HG02623 (cell line): Measurements from ENCODE around the gene EFL1.

Source experiments
- ATAC-seq: cut with Tn5 transposase; IDR thresholded peaks from one replicate; pipeline ENCODE4 v1.9.1; 2021; ENCODE audit warnings: moderate library complexity; ENCODE audit not compliant: unreplicated experiment

Gene EFL1

DNA sequence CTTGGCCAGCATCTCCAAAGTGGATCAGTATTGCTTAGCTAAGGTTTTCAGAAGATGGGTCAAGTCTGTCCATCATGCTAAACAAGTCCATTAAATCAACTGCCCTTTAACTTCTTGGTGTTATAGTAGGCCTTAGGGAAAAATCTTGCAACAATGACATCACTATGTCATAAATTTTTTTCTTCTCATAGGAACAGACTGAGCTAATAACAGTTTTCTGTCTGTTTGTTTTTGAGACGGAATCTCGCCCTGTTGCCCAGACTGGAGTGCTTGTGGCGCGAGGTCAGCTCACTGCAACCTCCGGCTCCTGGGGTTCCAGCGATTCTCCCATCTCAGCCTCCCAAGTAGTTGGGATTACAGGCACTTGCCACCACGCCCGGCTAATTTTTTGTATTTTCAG, 94.2 kb downstream of the EFL1 start:
- no peak for ATAC-seq

DNA sequence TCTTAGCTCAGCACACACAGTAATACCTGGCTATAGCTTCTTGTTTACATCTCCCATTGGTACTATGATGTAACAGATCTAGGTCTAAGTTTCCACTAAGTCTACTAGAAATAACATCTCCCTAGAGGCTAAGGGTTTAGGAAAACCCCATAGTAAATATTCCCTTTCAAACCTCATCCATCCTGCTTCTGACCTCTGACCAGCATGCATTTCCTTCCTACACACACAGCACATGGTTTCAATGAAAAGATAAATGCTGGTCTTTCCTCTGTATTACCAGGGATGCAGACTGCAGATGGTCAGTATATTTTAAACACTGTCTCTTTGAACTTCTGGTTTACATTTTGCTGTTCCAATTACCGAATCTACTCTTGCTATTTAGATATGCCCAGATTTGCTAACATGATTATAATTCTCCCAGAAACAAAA, 96.6 kb downstream of the EFL1 start:
- ATAC-seq: no peak

DNA sequence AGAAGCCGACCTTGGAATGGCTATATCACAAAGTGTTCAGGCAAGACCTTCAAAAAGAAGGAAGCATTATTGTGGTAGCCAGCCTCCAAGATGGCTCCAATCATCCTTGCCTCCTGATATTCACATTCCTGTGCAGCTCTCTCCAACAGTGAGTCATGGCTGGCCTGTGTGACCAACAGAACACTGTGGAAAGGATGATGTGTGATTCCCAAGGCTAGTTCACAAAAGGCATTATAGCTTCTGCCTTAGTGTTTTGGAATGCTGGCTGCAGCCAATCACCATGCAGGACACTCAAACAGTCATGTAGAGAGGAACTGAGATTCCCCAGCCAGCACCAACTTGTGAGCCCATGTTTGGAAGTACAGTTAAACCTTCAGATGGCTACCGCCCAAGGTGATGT, 102.6 kb downstream of the EFL1 start:
- ATAC-seq: no peak

DNA sequence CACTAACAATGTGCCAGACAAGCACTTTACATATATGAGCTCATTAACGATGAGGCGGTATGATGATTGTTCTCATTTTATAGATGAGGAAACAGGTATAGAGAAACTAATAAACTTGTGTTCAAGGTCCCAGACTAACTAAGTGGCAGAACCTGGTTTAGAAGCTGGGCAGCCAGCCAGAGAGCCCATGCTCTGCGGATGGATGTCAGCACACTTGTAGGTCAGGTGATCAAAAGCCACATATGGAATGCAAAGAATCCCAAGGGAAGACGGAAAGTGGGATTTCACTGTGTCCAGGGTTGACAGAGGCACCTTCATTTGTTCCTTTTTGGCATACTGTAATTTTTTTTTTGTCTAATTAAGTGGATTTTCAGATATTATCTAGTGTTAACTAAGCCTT, 103.7 kb downstream of the EFL1 start:
- no peak for ATAC-seq

DNA sequence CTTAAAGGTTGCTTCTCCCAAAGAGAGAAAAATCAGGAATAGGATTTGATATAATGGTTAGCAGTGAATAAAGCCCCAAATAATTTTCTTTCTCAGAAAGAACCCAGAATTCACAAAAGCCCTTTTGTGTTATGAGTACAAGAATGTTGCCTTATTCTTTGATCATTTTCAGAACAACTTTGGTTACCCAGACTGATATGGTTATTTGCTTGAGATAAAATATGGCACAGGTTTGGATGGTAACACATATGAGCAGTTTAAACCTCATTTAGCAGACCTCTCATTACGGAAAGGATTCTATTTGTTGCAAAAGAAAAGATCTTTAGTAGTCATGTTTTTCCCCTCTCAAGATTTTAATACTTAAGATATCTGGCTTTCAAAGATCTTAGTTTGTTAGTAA, 111.9 kb downstream of the EFL1 start:
- ATAC-seq: no peak

DNA sequence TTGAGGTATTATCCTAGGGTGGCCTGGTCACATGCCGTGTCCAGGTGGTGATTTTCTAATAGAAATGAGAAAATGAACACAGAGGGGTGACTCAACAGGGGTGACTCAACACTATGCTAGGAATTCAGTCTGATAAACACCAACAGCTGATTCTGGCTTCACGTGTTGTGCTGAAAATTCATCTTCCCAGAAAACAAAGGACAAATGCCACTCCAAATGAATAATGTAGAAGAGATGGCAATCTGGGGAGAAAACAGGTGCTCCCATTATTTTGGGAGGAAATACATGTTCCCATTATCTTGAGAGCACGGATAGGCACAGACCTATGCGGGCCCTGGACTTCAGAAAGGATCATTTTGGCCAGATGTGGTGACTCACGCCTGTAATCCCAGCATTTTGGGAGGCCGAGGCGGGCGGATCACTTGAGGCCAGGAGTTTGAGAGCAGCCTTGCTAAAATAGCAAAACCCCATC, 115.5 kb downstream of the EFL1 start:
- no peak for ATAC-seq

DNA sequence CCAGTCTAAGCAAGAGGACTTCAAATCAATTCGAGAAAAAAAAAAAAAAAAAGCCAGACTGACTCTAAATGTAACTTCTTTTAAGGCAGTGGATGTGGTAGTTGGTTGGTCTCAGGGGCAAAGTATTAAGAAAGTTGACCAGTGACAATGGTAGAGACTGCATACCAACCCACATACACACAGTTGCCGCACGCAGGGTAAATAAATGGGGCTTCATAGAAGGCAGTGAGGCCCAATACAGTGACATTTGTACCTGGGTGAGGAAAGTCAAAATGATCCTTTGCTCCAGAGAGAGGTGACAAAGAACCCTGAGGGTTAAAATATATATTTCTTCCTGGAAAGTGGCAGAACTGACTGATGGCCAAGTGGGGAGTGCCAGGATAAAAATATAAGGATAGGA, 116.0 kb downstream of the EFL1 start:
- no peak for ATAC-seq

DNA sequence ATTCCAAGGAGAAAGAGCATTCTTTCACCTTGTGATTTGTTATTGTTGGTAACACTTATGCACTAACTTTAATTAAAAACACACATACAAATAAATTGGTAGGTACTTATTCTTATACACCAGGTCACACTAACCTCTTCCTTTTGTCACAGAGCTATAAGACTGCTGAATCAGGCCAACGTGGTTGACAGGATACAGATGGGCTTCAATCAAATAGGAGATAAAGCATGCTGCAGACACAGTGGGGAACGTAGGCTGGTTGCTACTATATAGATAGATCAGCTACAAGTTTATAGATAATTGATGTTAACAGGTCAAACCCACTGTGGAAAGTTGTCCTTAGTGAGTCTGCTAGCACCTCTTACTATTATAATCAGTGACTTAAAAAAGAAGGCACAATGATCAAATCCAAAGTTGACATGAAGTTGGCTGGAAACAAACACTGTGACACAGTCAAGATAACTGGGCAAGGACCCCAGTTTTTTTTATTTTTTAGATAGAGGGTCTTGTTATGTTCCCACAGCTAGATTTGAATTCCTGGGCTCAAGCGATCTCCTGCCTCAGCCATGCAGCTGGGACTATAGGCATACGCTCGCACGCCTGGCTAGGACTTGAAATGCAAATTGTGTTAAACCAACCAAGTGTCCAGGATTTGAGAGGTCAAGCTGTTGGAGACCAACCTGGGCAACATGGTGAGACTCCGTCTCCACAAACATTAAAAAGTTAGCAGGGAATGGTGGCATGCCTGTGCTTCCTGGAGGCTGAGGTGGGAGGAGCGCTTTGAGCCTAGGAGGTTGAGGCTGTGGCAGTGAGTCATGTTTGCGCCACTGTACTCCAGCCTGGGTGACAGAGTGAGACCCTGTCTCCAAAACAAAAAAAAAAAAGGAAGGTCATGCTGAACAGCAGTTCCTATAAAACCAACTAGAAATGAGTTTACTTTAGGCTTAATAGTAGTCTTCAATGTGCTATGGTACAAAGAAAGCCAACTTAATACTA, 118.8 kb downstream of the EFL1 start:
- no peak for ATAC-seq

DNA sequence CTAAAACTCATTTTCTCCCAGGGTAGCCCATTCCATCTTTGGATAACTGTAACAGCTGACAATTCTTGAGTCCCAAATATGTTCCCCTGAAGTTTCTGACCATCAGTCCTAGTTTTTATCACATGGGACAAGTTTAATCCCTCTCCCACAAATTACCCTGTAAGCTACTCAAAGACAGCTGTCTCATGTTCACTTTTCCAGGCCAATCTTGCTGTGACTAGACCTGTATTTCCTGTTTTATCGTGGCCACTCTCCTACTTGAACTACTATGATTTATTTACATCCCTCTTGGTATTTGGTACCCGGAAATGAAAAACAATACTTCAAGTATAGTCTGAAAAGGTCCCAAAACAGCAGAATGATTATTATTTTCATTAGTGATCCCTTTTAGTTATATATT, 121.6 kb downstream of the EFL1 start:
- no peak for ATAC-seq

DNA sequence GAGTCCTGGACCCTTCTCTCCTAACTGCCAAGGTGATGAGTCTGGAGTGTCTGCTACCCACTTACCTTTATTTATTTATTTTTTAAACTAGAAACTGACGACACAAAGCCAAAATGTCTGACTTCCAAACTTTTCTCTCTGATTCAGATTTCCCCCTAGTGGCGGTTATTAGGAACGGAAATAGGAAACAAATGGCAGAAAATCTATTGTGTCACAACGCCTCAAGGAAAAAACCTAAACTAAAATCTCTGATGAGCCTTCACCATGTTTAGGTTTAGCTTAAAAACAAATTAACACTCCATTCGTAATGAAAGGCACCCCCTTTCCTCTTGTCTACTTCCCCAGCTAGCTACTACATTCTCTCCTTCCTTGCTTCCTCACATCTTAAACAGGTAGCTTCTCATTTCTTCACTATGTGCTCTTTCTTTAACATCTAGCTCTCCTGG, 122.7 kb downstream of the EFL1 start:
- no peak for ATAC-seq

DNA sequence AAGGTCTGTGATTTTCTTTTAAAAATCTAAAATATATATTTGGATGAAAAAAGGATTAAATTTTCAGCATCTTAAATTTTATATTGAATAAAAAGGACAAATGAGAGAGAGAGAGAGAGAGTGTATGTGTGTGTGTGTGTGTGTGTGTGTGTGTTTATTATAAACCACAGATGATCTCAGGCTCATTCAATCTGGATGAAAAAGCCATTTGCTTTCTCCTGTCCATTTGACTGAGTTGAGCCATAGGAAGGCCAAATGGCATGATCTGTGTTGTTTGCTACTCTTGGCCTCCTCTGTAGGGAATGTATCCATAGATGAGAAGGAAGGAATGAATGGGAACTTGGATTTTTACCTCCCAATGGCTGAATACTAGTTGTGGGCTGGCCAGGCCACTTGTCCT, 124.2 kb downstream of the EFL1 start:
- ATAC-seq: no peak

DNA sequence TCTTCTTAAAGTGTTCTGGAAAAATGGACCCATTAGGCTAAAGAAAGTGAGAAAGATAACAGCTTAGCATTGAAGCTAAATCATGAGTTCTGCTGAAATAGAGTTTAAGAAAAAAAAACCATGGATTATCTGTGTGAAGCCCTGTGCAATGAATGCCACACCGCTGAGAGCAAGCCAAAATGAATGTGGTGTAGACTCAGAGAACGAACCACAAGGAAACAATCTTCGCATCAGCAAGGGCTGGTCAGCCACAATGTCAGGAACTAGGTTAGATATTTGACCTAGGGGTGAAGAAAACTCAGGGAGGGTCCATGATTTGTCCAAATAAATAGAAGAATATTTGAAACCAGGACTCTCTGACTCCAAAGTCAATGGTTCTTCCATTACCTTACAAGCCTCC, 125.3 kb downstream of the EFL1 start:
- no peak for ATAC-seq

DNA sequence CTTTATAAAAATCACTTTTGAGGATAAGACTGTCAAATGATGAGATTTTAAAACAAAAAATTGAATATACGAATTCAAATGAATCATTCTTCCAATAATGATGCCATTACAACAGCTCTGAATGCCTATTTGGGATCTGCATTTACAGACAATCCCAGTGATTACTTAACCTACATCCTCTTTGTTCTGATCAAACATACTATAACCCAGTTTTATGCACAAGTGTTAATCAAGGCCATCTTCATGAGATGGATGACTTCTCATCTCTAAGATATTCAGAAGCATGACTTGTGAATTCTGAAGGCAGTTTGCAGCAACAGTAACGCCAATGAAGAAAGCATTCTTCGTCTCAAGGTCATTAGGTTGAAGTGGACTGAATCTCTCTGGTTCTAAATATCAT, 126.4 kb downstream of the EFL1 start:
- ATAC-seq: no peak

DNA sequence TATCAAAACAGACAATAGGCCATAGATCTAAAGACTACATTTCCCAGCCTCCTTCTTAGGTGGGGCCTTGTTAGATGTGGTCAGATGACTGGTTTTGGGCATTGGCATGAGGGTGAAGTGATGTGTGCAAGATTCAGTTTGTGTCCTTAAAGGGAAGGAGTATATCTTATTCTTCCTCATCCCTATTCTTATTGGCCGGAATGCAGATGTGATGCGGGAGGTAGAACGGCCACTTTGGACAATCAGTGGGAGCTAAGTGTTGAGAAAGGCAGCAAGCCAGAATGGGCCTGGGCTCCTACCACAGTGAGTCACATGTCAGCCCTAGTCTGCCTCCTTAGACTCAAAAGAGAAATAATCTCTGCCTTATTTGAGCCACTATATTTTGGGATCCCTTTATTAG, 126.9 kb downstream of the EFL1 start:
- no peak for ATAC-seq

DNA sequence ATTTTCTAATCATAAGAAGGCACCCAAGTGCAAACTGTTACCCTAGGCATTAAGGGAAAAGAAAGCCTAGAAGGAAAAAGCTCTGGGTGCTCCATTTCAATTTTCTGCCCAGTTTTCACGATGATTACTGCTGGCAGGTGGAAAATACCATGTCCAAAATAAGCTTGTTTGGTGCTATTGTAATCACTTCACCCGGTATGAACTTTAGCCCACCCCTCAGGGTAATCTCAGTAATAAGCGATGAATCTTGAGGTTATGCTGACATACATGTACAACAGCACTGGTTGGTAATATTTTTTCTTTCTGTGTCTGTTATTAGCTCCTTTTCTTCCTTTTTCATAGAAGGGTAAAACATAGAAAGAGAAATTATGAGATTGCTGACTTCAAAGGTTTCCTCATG, 128.1 kb downstream of the EFL1 start:
- ATAC-seq: no peak

DNA sequence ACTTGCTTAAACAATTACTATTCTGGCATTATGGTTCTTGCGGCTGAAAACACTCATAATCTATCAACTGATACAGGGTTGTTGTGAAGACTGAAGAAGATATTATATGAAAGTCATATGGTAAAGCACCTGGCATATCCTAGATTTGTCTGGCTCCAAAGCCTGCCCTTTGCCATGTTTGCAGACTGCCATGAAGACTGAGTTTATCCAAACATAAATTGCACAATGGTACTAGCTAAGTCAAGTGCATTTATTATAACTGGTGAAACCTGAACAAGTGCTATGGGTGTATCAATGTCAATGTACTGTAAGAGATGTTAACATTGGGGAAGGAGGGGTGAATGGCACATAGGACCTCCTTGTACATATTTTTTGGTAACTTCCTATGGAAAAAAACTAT, 129.3 kb downstream of the EFL1 start:
- ATAC-seq: no peak

DNA sequence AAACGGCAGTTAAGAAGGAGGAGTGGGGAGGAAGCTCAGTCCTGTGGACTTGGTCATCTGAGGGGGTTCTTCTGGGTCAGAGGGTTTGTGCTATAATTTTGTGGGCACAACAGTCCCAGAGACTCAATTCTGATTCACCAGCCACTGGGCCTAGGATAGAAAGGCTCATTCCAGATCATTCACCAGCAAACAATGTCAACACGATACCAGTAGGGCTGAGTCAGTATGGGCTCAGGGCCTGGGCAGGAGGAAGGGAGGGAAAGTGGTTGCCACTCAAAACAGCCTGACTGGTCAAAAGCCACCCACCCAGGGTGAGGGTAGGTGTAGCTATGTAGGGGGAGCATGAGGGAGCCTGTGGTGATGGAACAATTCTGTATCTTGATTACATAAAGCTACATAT, 129.8 kb downstream of the EFL1 start:
- ATAC-seq: no peak

DNA sequence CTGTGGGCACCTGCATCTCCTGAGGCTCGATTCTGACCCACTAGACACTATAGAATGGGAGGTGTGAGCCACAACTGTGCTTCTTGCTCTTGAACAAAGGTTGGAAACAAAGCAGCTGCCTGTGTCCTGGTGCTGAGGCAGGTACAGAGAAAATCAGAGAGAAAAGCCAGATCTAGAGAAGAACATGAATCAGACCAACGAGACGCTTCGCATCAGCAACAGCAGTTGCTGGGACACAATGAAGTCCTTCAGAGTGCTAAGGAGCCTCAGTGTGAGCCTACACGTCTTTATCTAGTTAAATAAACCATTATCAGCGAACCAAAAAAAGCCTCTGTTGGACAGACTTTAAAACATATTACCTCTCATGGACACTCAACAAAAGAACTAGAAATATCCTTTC, 130.4 kb downstream of the EFL1 start:
- ATAC-seq: no peak

DNA sequence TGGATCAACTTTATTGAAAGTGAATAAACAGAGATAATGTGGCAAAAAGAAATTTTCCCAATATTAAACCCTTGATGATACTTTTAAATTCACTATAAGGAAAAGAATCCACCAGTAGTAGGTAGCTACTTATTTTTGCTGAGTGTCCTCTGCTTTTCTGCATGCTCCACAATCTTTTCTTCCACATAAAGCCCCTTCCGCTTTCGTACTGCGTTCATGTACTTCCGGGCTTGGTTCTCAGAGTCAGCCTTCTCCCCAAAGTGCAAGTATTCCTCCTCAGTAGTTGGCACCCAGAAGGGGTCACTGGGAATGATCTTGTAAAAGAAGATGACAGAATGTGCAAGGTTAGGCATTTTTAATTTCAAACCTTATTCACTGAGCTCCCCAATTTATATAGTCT, 132.3 kb downstream of the EFL1 start:
- ATAC-seq: no peak

DNA sequence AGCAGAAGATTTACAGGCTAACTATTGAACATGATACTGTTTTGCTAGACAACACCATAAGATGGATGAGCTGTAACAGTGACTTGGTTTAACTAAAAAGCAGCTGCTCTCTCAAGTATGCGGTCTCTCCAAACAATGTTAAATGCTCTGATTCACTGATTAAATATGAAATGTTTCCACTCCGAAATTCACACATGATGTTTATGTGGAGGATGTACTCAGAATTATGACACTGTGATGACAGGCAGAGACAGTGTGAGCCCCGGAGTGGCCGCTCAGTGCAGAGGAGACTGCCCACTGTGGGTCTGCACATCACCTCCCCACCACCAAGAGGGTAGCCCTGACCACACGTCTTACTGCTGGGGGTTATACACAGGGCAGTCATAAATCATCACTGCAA, 132.8 kb downstream of the EFL1 start:
- ATAC-seq: no peak

DNA sequence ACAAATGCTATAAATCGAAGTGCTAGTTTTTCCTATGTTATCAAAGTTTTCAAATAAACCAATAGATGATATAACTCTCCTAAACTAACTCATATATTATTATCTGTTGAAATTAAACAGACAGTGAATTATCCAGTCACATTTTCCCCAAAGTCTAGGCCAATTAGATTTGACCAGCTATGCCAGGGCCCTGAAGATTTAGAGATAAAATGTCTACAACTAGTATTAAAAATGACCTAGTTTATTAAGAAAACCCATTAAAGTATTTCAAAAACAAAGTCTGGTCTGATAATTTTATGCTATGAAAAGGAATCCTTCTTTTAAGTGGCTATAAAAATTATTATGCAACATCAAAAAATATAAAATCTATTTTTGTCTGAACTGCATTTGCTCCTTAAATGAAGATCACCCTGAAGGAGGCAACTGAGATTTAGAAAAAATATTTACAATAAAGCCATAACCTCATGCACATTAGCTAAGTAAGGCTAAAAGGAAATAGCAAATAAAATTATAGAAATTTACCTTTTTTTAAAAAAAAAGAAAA, 133.3 kb downstream of the EFL1 start:
- no peak for ATAC-seq

DNA sequence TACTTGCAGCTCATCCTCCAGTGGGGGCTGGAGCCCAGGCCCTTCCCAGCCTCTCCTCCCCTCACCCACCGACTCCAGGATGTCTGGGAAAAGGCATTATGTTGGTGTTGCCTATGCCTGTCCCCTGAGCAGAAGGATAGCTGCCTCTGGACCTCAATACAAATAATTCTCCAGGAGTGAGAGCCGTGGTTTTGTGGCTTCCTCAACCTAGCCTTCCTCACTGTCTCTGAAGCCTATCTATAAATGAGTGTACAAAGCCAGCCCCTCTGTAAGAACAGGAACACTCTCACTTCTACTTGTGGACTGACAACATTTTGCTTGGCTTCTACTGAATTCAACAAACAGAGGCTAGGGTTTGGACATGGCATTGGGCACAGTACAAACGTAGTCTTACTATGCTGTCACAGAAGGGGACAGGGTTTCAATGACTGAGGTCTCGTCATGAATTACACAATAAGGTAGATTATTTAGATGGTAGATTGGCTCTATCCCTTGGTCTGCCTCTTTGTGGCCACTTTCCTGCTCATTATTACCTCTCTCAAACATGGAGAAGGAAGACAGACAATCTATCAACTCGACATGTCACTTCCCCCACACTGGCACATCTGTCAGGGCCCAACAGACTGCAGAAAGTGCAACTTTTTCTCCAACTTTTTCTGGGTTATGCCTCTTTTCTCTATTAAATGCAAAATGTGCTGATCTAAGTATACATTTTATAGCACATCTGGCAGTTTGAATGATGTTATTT, 134.0 kb downstream of the EFL1 start:
- peak; percentile 45 for ATAC-seq
